Temporal lobe (tissue), 2 donors: ENCODE data around the gene KDM2B. TPM values are rescaled to one million over a fixed set of nuclear protein-coding genes. Genes with fewer than 3 reads are reported as not detected.

Experiments used
- small RNA-seq: library from RNA; depleted of rRNA; stranded (forward); fragments of <200 nt; gene quantifications from one replicate; pipeline ENCODE3, GENCODE V24; 2014; ENCODE audit warnings: low replicate concordance
- total RNA-seq: library from RNA; depleted of rRNA; stranded (reverse); fragments of >200 nt; gene quantifications from one replicate; pipeline ENCODE4 v1.2.3, GENCODE V29; 2014

The KDM2B gene
- total RNA-seq, 1 donor from 2014 or later = 65.6 TPM

Small RNAs within 50 kb of the gene (small RNA-seq; reads per million reads assigned to genes)
- not detected for gene RNU6-1004P

Other genes starting within 250 kb of the KDM2B start
- 99.1 TPM for gene ANAPC5, start 228.6 kb downstream of the KDM2B start, total RNA-seq
- gene RNF34, start 180.9 kb downstream of the KDM2B start, total RNA-seq = 48.7 TPM
- 1.2 TPM for gene ORAI1, start 45.5 kb upstream of the KDM2B start, total RNA-seq
- gene MORN3, start 88.6 kb upstream of the KDM2B start, total RNA-seq = 4.4 TPM
- 7.4 TPM for gene TMEM120B, start 131.7 kb upstream of the KDM2B start, total RNA-seq
- 10.1 TPM for gene RHOF, start 212.7 kb upstream of the KDM2B start, total RNA-seq
- 7.1 TPM for gene SETD1B, start 223.0 kb upstream of the KDM2B start, total RNA-seq